Tibial artery (tissue), 4 donors: ENCODE data around the gene KMT5B.

Experiments used
- DNase-seq, 2 donors: peaks; one replicate each; pipeline ENCODE4 v3.0.0-alpha.2; 2019
- H3K27ac ChIP-seq, 2 donors: fragments of 200-600 bp; sonication (generic) in 1 of 2; 1 replicate in 1 of 2; 2 replicates in 1 of 2; pipeline ENCODE4 v1.5.1; 2018 to 2019; ENCODE audit warnings: mild to moderate bottlenecking in 1 of 2
- H3K27me3 ChIP-seq, 2 donors: fragments of 200-600 bp; sonication (generic) in 1 of 2; one replicate each; pipeline versions ENCODE4 v1.5.1 to v1.6.0; 2016 to 2019
- H3K36me3 ChIP-seq, 3 donors: fragments of 200-600 bp; sonication (generic) in 2 of 3; one replicate each; pipeline ENCODE4 v1.5.1; 2016 to 2019; ENCODE audit warnings: mild to moderate bottlenecking in 2 of 3
- H3K4me1 ChIP-seq, 4 donors: fragments of 200-600 bp; sonication (generic) in 2 of 4; 1 replicate in 3 of 4; 2 replicates in 1 of 4; pipeline ENCODE4 v1.5.1; 2016 to 2019
- H3K4me3 ChIP-seq, 2 donors: fragments of 200-600 bp; sonication (generic) in 1 of 2; 1 replicate in 1 of 2; 2 replicates in 1 of 2; pipeline ENCODE4 v1.5.1; 2018 to 2019; ENCODE audit warnings: mild to moderate bottlenecking in 2 of 2
- H3K9me3 ChIP-seq, 3 donors: fragments of 200-600 bp; sonication (generic) in 1 of 3; one replicate each; pipeline ENCODE4 v1.5.1; 2016 to 2019
- CTCF ChIP-seq, 2 experiments: fragments of 200-600 bp in 1 of 2; fragments of 450-650 bp in 1 of 2; IDR thresholded peaks; one replicate each; pipeline ENCODE4 v1.5.1; 2017 to 2019; ENCODE audit warnings: antibody characterized with exemption in 2 of 2, mild to moderate bottlenecking in 1 of 2, moderate library complexity in 1 of 2
- intact Hi-C: fragments of 100-400 bp; cut with DNase I; formaldehyde crosslinking; loops from one replicate; pipeline ENCODE4 v1.15.0; 2023; ENCODE audit warnings: low total_unique reads

Gene KMT5B

GRCh38 chr11:68226421-68226820 is 13.3 kb upstream of the KMT5B start:
- Histone ChIP-seq H3K27me3 (no peaks in the 10 kb centered on the region), H3K36me3 (no peaks in the 10 kb centered on the region), H3K9me3 (no peaks in the 10 kb centered on the region), H3K4me3 (no peak overlapping the region), H3K4me1 (no peaks in the 10 kb centered on the region), H3K27ac (no peak overlapping the region)
- no peak for DNase-seq
- intact Hi-C loops: no loop called here
- no peak for TF ChIP-seq CTCF (IDR thresholded peaks at IDR 0.05)

- Histone ChIP-seq H3K27ac (no peak overlapping the region), H3K36me3 (no peaks in the 10 kb centered on the region), H3K4me1 (no peaks in the 10 kb centered on the region), H3K27me3 (no peaks in the 10 kb centered on the region), H3K9me3 (no peaks in the 10 kb centered on the region), H3K4me3 (no peak overlapping the region)
- no peak for DNase-seq
- intact Hi-C loops: no loop called here
- TF ChIP-seq CTCF (IDR thresholded peaks at IDR 0.05): no peak
Measured at GRCh38 chr11:68224606-68225005, 11.5 kb upstream of the KMT5B start.

GRCh38 chr11:68223275-68223674 is 10.2 kb upstream of the KMT5B start:
- no peaks in the 10 kb centered on the region for H3K9me3 ChIP-seq
- no peak overlapping the region for H3K27ac ChIP-seq
- no peaks in the 10 kb centered on the region for H3K36me3 ChIP-seq
- no peak overlapping the region for H3K4me3 ChIP-seq
- intact Hi-C loops: no loop called here
- DNase-seq: no peak
- no peak for TF ChIP-seq CTCF (IDR thresholded peaks at IDR 0.05)
- H3K4me1 ChIP-seq: no peaks in the 10 kb centered on the region
- no peaks in the 10 kb centered on the region for H3K27me3 ChIP-seq

GRCh38 chr11:68221406-68221805 is 8.3 kb upstream of the KMT5B start:
- Histone ChIP-seq H3K27ac (no peak overlapping the region), H3K4me3 (no peak overlapping the region), H3K27me3 (no peaks in the 10 kb centered on the region), H3K9me3 (no peaks in the 10 kb centered on the region), H3K4me1 (no peaks in the 10 kb centered on the region), H3K36me3 (no peaks in the 10 kb centered on the region)
- DNase-seq: no peak
- intact Hi-C loops: no loop called here
- no peak for TF ChIP-seq CTCF (IDR thresholded peaks at IDR 0.05)

- no peak overlapping the region for H3K27ac ChIP-seq
- no peak for TF ChIP-seq CTCF (IDR thresholded peaks at IDR 0.05)
- peaks cover 0 to 23% (median 14%) of the 10 kb centered on the region in 4 donors for H3K4me1 ChIP-seq
- H3K4me3 ChIP-seq: no peak overlapping the region
- no peaks in the 10 kb centered on the region for H3K27me3 ChIP-seq
- intact Hi-C loops: loop anchor here (10.0 kb wide), 1 partner anchor 78 kb away; no protein-coding TSS in a partner anchor
- H3K36me3 ChIP-seq: no peaks in the 10 kb centered on the region
- no peak for DNase-seq
- no peaks in the 10 kb centered on the region for H3K9me3 ChIP-seq
Measured at GRCh38 chr11:68216171-68216938, 3.3 kb upstream of the KMT5B start.
